ENCODE results near the gene SAPCD2. TPM values are rescaled to one million over a fixed set of nuclear protein-coding genes. Genes with fewer than 3 reads are reported as not detected.

Gene SAPCD2
- total RNA-seq, 3 donors from 2014 or later, result 2.7 to 11.2 (median 6.0) TPM

DNA sequence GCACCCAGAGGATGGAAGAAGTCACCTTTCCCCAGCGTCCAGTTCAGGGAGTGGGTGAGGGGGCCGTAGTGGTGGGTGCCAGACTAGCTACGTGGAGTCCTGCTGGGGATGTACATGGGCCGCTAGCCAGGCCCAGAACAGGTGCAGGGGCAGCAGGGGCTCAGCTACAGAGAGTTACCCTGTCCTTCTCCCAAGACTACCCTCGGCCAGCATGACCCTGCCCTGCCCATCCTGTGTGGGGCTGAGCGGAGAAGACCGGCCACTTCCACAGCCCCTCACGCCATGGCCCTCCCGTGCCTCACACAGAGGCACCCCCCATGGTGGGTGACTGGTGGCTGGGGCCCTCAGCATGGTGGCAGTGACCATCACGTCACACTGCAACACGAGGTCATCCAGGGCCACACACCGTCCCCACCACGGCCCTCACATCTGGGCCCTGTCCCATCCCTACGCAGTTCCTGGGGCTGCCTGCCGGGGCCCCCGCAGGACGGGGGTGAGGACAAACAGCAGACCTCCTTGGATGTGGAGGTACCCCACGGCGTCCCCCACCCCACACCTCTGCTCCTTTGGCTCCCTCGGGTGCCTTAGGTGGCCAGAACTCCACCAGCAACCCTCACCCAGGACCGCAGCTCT is 45.2 kb upstream of the SAPCD2 start:
- intact Hi-C loops (cut with DNase I, micrococcal nuclease), result loop anchor here (5.0 kb wide), 1 partner anchor 122 kb away; no protein-coding TSS in a partner anchor
- no peak for TF ChIP-seq CTCF (IDR thresholded peaks at IDR 0.05)
- DNase-seq (no peak), ATAC-seq (no peak)
- Histone ChIP-seq H3K36me3 (ENCODE audit: low read depth) (no peaks in the 10 kb centered on the region), H3K9me3 (no peaks in the 10 kb centered on the region), H3K4me3 (no peak overlapping the region), H3K4me1 (ENCODE audit: low read depth) (peaks cover 6% of the 10 kb centered on the region)

DNA sequence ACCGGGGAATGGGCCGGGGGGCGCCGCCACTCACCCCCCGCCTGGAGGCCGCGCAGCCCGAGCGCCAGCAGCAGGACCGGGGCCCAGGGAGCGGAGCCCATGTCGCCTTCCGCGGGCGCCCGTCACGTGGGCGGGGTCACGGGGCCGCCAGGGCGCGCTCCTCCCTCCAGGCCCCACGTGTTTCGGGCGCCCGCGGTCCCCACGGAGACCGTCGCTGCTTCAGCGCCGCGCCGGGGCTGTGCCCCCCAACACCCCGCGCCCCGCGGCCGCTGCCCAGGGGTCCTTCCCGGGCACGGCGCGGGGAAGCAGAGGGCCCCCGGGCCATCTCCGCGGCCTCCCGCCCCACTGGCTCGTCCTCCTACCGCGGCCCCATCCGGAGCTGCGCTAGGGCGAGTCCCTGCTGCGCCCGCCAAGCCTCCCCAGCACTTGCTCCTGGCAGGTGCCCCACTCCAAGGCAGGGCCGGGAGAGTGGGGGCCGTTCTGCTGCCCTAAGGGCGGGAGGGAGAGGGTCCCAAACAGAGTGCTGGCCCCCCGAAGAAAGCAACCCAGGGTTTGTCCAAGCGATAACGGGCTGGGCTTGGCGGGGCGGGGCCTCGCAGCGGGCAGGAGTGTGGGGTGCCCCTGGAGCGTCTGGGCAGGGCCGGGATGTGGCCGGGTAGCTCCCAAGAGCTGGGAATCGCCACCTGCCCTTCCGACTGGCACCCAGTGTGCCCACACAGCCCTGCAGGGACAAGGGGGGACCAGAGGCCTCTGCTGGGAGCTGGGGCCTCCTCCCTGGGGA is 44.4 kb upstream of the SAPCD2 start, which contains the start of gene DPP7:
Gene DPP7, minus strand, starts transcription at position 121 of the 781 bp plus-strand sequence. Its CDS starts 20 bp downstream, at position 101.
- Histone ChIP-seq H3K36me3 (ENCODE audit: low read depth) (no peaks in the 10 kb centered on the region), H3K4me1 (ENCODE audit: low read depth) (peaks cover 6% of the 10 kb centered on the region), H3K4me3 (peak within 1 kb of the TSS; percentile 31), H3K9me3 (no peaks in the 10 kb centered on the region)
- no peak for TF ChIP-seq CTCF (IDR thresholded peaks at IDR 0.05)
- peak; percentile 77 to 83 (median 82) for DNase-seq
- intact Hi-C loops (cut with DNase I, micrococcal nuclease), result loop anchor here (5.0 kb wide), 1 partner anchor 122 kb away; no protein-coding TSS in a partner anchor
- peak; percentile 93 for ATAC-seq

GRCh38 chr9:137114220-137114612 is 43.9 kb upstream of the SAPCD2 start:
- intact Hi-C loops (cut with DNase I, micrococcal nuclease), result no loop called here
- Histone ChIP-seq H3K36me3 (ENCODE audit: low read depth) (no peaks in the 10 kb centered on the region), H3K4me1 (ENCODE audit: low read depth) (peaks cover 6% of the 10 kb centered on the region), H3K4me3 (peak overlapping the region; percentile 31), H3K9me3 (no peaks in the 10 kb centered on the region)
- DNase-seq, result no peak
- ATAC-seq, result peak; percentile 12
- no peak for TF ChIP-seq CTCF (IDR thresholded peaks at IDR 0.05)

DNA sequence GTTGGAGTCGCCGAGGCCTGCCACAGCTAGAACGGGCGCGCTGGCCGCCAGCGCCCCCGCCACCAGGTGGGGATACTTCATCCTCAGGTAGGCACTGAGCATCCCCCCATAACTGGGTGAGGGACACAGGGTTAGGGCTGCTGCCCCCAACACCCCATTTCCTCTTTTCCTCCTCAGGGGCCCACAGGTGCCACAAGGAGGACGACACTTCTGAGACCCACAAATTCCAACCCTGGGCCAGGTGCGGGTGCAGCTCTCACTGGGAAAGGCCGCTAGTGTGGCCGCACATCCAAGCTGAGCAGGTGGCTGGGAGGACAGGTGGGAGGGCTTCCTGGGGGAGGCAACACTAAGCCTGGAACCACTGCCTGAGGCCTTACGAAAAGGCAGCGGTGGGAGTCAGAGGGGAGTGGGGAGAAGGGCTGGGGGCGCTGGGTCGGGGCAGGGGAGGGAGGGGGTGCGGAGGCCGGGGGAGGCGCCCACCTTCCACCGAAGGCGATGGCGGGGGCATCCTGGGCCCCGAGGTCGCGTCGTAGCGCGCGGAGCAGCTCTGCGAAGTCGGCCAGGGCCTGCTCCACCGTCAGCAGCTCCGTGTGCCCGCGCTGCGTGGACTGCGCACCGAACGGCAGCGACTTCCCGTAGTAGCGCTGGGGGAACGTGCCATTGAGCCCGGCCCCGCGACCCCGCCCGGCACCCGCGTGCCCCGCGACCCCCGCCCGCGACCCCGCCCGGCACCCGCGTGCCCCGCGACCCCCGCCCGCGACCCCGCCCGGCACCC is 43.2 kb upstream of the SAPCD2 start:
- intact Hi-C loops (cut with DNase I, micrococcal nuclease), result no loop called here
- no peak for TF ChIP-seq CTCF (IDR thresholded peaks at IDR 0.05)
- Histone ChIP-seq H3K36me3 (ENCODE audit: low read depth) (no peaks in the 10 kb centered on the region), H3K4me3 (no peak overlapping the region), H3K4me1 (ENCODE audit: low read depth) (peaks cover 6% of the 10 kb centered on the region), H3K9me3 (no peaks in the 10 kb centered on the region)
- no peak for ATAC-seq
- no peak for DNase-seq

- Histone ChIP-seq H3K4me1 (ENCODE audit: low read depth) (peaks cover 6% of the 10 kb centered on the region), H3K9me3 (no peaks in the 10 kb centered on the region), H3K36me3 (ENCODE audit: low read depth) (no peaks in the 10 kb centered on the region), H3K4me3 (no peak overlapping the region)
- ATAC-seq, result no peak
- DNase-seq, result no peak
- TF ChIP-seq CTCF (IDR thresholded peaks at IDR 0.05), result no peak
- intact Hi-C loops (cut with DNase I, micrococcal nuclease), result no loop called here
Measured at GRCh38 chr9:137112564-137113384, 42.4 kb upstream of the SAPCD2 start.
